GM23338 (cell line): Measurements from ENCODE around the gene CLASP2. TPM values are rescaled to one million over a fixed set of nuclear protein-coding genes. Genes with fewer than 3 reads are reported as not detected.

Source experiments
- ATAC-seq: fragments of 200-7000 bp; cut with Tn5 transposase; 3 replicates; pipeline ENCODE4 v1.9.1; 2020
- DNase-seq: peaks from one replicate; pipeline ENCODE4 v3.0.0-alpha.2; 2015; ENCODE audit warnings: low spot score
- H2AFZ ChIP-seq: fragments of 200-600 bp; sonication (generic); 2 replicates; pipeline ENCODE4 v1.8.0; 2016; ENCODE audit warnings: antibody characterized with exemption, mild to moderate bottlenecking, moderate library complexity
- H3F3A ChIP-seq: fragments of 200-600 bp; sonication (generic); replicated peaks from 2 replicates; pipeline ENCODE4 v1.8.0; 2017; ENCODE audit warnings: antibody characterized with exemption, mixed run types, low read depth
- H3K27ac ChIP-seq: fragments of 200-600 bp; sonication (generic); 2 replicates; pipeline ENCODE4 v1.6.1; 2016; ENCODE audit warnings: low read depth
- H3K27me3 ChIP-seq: fragments of 200-600 bp; sonication (generic); 2 replicates; pipeline ENCODE4 v1.8.0; 2016; ENCODE audit warnings: mild to moderate bottlenecking, mixed run types, moderate library complexity; ENCODE audit not compliant: insufficient read depth
- H3K36me3 ChIP-seq: fragments of 200-600 bp; sonication (generic); 2 replicates; pipeline ENCODE4 v1.8.0; 2016; ENCODE audit warnings: mild to moderate bottlenecking; ENCODE audit not compliant: insufficient read depth
- H3K4me1 ChIP-seq: fragments of 200-600 bp; sonication (generic); 2 replicates; pipeline ENCODE4 v1.8.0; 2016; ENCODE audit warnings: mild to moderate bottlenecking, moderate library complexity; ENCODE audit not compliant: insufficient read depth
- H3K4me2 ChIP-seq: fragments of 200-600 bp; sonication (generic); 2 replicates; pipeline ENCODE4 v1.7.1; 2017; ENCODE audit warnings: mixed run types
- H3K4me3 ChIP-seq: fragments of 200-600 bp; sonication (generic); 2 replicates; pipeline ENCODE4 v1.6.1; 2016; ENCODE audit warnings: mixed run types
- H3K79me2 ChIP-seq: fragments of 200-600 bp; sonication (generic); replicated peaks from 2 replicates; pipeline ENCODE4 v1.8.0; 2017; ENCODE audit warnings: mild to moderate bottlenecking; ENCODE audit not compliant: insufficient read depth
- H3K9me2 ChIP-seq: fragments of 200-600 bp; sonication (generic); 2 replicates; pipeline ENCODE4 v1.8.0; 2017; ENCODE audit not compliant: insufficient read depth
- H4K20me1 ChIP-seq: fragments of 200-600 bp; sonication (generic); replicated peaks from 2 replicates; pipeline ENCODE4 v1.8.0; 2017; ENCODE audit warnings: mild to moderate bottlenecking; ENCODE audit not compliant: insufficient read depth
- H3K27ac Mint-ChIP-seq: 2 replicates; pipeline ENCODE4 v1.8.0; 2020; ENCODE audit warnings: inconsistent platforms, mild to moderate bottlenecking, moderate library complexity, mixed read lengths
- H3K27me3 Mint-ChIP-seq: 3 replicates; pipeline ENCODE4 v1.8.0; 2022; ENCODE audit warnings: low read depth, mild to moderate bottlenecking, moderate library complexity, mixed read lengths, inconsistent platforms; ENCODE audit not compliant: insufficient read depth, poor library complexity
- H3K36me3 Mint-ChIP-seq: 3 replicates; pipeline ENCODE4 v1.8.0; 2021; ENCODE audit warnings: low read depth, mild to moderate bottlenecking, inconsistent platforms, moderate library complexity, mixed read lengths
- H3K4me1 Mint-ChIP-seq: 3 replicates; pipeline ENCODE4 v1.8.0; 2020; ENCODE audit warnings: mild to moderate bottlenecking, inconsistent platforms, mixed read lengths
- H3K4me3 Mint-ChIP-seq: 3 replicates; pipeline ENCODE4 v1.8.0; 2021; ENCODE audit warnings: moderate library complexity, mild to moderate bottlenecking, inconsistent platforms, mixed read lengths
- H3K9me3 Mint-ChIP-seq: 3 replicates; pipeline ENCODE4 v1.8.0; 2020; ENCODE audit warnings: moderate library complexity, mild to moderate bottlenecking, inconsistent platforms, mixed read lengths
- CREB1 ChIP-seq: fragments of 250-450 bp; sonication (Bioruptor Pico); IDR thresholded peaks from 2 replicates; pipeline ENCODE4 v1.5.0; 2020; ENCODE audit warnings: low read depth, mild to moderate bottlenecking, moderate library complexity
- EZH2 ChIP-seq: fragments of 200-600 bp; sonication (generic); IDR thresholded peaks from one replicate; pipeline ENCODE4 v1.8.0; 2017; ENCODE audit warnings: antibody characterized with exemption, mild to moderate bottlenecking, low read depth; ENCODE audit not compliant: unreplicated experiment
- EZH2phosphoT487 ChIP-seq: fragments of 200-600 bp; sonication (generic); IDR thresholded peaks from one replicate; pipeline ENCODE4 v1.8.1; 2018; ENCODE audit warnings: antibody characterized with exemption; ENCODE audit not compliant: unreplicated experiment
- JUNB ChIP-seq: IDR thresholded peaks from one replicate; pipeline ENCODE4 v1.6.1; 2016; ENCODE audit warnings: antibody characterized with exemption; ENCODE audit not compliant: unreplicated experiment
- NANOG ChIP-seq: IDR thresholded peaks from 2 replicates; pipeline ENCODE4 v1.6.1; 2016; ENCODE audit warnings: antibody characterized with exemption, borderline replicate concordance
- POLR2AphosphoS5 ChIP-seq: IDR thresholded peaks from 2 replicates; pipeline ENCODE4 v1.6.1; 2016; ENCODE audit warnings: antibody characterized with exemption, low read depth
- STAT1 ChIP-seq: IDR thresholded peaks from one replicate; pipeline ENCODE4 v1.6.1; 2016; ENCODE audit warnings: antibody characterized with exemption; ENCODE audit not compliant: unreplicated experiment
- ZNF114 ChIP-seq: fragments of 250-450 bp; sonication (Bioruptor Pico); IDR thresholded peaks from 2 replicates; pipeline ENCODE4 v1.5.0; 2020; ENCODE audit warnings: mild to moderate bottlenecking, moderate library complexity
- ZNF331 ChIP-seq: fragments of 250-450 bp; sonication (Bioruptor Pico); IDR thresholded peaks from 2 replicates; pipeline ENCODE4 v1.5.0; 2020; ENCODE audit warnings: low read depth, mild to moderate bottlenecking, moderate library complexity
- polyA plus RNA-seq: library from polyadenylated mRNA; unstranded; fragments of >200 nt; fragmentation: Nextera tagmentation; extraction: Ambion mirVana; gene quantifications from 2 replicates; pipeline ENCODE4 v1.2.1, GENCODE V29; 2016
- total RNA-seq: library from RNA; depleted of rRNA; stranded (reverse); fragments of >200 nt; shearing (Covaris generic); gene quantifications from 2 replicates; pipeline ENCODE4 v1.2.3, GENCODE V29; 2014
- TF ChIP-seq, protein P1 (sequence below), 2 experiments: fragments of 200-600 bp in 1 of 2; sonication (generic) in 1 of 2; conservative IDR thresholded peaks; 2 replicates each; pipeline versions ENCODE4 v1.5.1 to v1.6.1; 2016 to 2017; ENCODE audit warnings: antibody characterized with exemption in 2 of 2, low read depth in 2 of 2, mild to moderate bottlenecking in 2 of 2, moderate library complexity in 1 of 2
- TF ChIP-seq, protein P2 (sequence below): fragments of 250-450 bp; sonication (Bioruptor Pico); IDR thresholded peaks from 2 replicates; pipeline ENCODE4 v1.5.0; 2020; ENCODE audit warnings: mild to moderate bottlenecking, moderate library complexity
- TF ChIP-seq, protein P3 (sequence below): IDR thresholded peaks from one replicate; pipeline ENCODE4 v1.6.1; 2018; ENCODE audit warnings: antibody characterized with exemption; ENCODE audit not compliant: unreplicated experiment
- TF ChIP-seq, protein P4 (sequence below): IDR thresholded peaks from 2 replicates; pipeline ENCODE4 v1.6.1; 2016; ENCODE audit warnings: antibody characterized with exemption

The CLASP2 gene
- total and polyA plus RNA-seq, 2 experiments from 2014 or later, result 12.8 to 74.6 TPM

DNA sequence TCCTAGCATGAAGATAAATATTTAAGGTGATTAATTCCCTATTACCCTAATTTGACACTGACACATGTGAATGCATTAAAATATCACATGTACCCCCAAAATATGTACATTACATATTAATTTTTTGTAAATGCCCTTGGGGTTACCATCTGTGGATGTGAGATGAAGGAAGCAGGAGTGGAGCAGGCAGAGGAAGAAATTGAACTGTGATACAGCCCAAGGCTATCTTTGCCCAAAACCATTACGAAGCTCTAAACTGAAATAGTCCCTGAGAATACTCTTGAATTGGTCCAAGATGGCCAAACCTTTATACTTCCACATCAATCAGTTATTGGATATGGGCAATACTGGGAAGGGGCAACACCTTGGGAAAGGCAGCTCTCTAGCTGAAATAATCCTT lies 105.0 kb downstream of the CLASP2 start:
- H3K27me3 ChIP-seq, result no peaks in the 10 kb centered on the region
- no peak overlapping the region for H3K27ac ChIP-seq
- DNase-seq (no peak), ATAC-seq (no peak)
- peaks cover 8% of the 10 kb centered on the region; the same call in 1 of the 3 replicates for H3K36me3 Mint-ChIP-seq
- H3K36me3 ChIP-seq, result 0 out of 2 replicates have a peak, but pooled peaks cover 4% of the 10 kb centered on the region
- H4K20me1 ChIP-seq, result no peaks in the 10 kb centered on the region
- H3K4me3 ChIP-seq, result no peak overlapping the region
- no peak overlapping the region for H3K4me2 ChIP-seq
- H3K4me3 Mint-ChIP-seq, result no peak overlapping the region
- no peaks in the 10 kb centered on the region for H3K27me3 Mint-ChIP-seq
- H3K4me1 ChIP-seq, result peaks cover 10% of the 10 kb centered on the region; the same call in 1 of the 2 replicates
- TF ChIP-seq STAT1 (no peak), POLR2AphosphoS5 (no peak), ZNF114 (CRISPR knock-in tag) (no peak), EZH2phosphoT487 (no peak), EZH2 (no peak), NANOG (no peak), ZNF331 (CRISPR knock-in tag) (no peak), CREB1 (CRISPR knock-in tag) (no peak), JUNB (no peak)
- TF ChIP-seq, protein P1, sequence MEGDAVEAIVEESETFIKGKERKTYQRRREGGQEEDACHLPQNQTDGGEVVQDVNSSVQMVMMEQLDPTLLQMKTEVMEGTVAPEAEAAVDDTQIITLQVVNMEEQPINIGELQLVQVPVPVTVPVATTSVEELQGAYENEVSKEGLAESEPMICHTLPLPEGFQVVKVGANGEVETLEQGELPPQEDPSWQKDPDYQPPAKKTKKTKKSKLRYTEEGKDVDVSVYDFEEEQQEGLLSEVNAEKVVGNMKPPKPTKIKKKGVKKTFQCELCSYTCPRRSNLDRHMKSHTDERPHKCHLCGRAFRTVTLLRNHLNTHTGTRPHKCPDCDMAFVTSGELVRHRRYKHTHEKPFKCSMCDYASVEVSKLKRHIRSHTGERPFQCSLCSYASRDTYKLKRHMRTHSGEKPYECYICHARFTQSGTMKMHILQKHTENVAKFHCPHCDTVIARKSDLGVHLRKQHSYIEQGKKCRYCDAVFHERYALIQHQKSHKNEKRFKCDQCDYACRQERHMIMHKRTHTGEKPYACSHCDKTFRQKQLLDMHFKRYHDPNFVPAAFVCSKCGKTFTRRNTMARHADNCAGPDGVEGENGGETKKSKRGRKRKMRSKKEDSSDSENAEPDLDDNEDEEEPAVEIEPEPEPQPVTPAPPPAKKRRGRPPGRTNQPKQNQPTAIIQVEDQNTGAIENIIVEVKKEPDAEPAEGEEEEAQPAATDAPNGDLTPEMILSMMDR (conservative IDR thresholded peaks at IDR 0.05; ENCODE audit: low read depth in 2 of 2), result no peak
- TF ChIP-seq, protein P2, sequence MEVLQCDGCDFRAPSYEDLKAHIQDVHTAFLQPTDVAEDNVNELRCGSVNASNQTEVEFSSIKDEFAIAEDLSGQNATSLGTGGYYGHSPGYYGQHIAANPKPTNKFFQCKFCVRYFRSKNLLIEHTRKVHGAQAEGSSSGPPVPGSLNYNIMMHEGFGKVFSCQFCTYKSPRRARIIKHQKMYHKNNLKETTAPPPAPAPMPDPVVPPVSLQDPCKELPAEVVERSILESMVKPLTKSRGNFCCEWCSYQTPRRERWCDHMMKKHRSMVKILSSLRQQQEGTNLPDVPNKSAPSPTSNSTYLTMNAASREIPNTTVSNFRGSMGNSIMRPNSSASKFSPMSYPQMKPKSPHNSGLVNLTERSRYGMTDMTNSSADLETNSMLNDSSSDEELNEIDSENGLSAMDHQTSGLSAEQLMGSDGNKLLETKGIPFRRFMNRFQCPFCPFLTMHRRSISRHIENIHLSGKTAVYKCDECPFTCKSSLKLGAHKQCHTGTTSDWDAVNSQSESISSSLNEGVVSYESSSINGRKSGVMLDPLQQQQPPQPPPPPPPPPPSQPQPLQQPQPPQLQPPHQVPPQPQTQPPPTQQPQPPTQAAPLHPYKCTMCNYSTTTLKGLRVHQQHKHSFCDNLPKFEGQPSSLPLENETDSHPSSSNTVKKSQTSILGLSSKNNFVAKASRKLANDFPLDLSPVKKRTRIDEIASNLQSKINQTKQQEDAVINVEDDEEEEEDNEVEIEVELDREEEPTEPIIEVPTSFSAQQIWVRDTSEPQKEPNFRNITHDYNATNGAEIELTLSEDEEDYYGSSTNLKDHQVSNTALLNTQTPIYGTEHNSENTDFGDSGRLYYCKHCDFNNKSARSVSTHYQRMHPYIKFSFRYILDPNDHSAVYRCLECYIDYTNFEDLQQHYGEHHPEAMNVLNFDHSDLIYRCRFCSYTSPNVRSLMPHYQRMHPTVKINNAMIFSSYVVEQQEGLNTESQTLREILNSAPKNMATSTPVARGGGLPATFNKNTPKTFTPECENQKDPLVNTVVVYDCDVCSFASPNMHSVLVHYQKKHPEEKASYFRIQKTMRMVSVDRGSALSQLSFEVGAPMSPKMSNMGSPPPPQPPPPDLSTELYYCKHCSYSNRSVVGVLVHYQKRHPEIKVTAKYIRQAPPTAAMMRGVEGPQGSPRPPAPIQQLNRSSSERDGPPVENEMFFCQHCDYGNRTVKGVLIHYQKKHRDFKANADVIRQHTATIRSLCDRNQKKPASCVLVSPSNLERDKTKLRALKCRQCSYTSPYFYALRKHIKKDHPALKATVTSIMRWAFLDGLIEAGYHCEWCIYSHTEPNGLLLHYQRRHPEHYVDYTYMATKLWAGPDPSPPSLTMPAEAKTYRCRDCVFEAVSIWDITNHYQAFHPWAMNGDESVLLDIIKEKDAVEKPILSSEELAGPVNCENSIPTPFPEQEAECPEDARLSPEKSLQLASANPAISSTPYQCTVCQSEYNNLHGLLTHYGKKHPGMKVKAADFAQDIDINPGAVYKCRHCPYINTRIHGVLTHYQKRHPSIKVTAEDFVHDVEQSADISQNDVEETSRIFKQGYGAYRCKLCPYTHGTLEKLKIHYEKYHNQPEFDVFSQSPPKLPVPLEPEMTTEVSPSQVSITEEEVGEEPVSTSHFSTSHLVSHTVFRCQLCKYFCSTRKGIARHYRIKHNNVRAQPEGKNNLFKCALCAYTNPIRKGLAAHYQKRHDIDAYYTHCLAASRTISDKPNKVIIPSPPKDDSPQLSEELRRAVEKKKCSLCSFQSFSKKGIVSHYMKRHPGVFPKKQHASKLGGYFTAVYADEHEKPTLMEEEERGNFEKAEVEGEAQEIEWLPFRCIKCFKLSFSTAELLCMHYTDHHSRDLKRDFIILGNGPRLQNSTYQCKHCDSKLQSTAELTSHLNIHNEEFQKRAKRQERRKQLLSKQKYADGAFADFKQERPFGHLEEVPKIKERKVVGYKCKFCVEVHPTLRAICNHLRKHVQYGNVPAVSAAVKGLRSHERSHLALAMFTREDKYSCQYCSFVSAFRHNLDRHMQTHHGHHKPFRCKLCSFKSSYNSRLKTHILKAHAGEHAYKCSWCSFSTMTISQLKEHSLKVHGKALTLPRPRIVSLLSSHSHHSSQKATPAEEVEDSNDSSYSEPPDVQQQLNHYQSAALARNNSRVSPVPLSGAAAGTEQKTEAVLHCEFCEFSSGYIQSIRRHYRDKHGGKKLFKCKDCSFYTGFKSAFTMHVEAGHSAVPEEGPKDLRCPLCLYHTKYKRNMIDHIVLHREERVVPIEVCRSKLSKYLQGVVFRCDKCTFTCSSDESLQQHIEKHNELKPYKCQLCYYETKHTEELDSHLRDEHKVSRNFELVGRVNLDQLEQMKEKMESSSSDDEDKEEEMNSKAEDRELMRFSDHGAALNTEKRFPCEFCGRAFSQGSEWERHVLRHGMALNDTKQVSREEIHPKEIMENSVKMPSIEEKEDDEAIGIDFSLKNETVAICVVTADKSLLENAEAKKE (CRISPR knock-in tag), result no peak
- TF ChIP-seq, protein P3, sequence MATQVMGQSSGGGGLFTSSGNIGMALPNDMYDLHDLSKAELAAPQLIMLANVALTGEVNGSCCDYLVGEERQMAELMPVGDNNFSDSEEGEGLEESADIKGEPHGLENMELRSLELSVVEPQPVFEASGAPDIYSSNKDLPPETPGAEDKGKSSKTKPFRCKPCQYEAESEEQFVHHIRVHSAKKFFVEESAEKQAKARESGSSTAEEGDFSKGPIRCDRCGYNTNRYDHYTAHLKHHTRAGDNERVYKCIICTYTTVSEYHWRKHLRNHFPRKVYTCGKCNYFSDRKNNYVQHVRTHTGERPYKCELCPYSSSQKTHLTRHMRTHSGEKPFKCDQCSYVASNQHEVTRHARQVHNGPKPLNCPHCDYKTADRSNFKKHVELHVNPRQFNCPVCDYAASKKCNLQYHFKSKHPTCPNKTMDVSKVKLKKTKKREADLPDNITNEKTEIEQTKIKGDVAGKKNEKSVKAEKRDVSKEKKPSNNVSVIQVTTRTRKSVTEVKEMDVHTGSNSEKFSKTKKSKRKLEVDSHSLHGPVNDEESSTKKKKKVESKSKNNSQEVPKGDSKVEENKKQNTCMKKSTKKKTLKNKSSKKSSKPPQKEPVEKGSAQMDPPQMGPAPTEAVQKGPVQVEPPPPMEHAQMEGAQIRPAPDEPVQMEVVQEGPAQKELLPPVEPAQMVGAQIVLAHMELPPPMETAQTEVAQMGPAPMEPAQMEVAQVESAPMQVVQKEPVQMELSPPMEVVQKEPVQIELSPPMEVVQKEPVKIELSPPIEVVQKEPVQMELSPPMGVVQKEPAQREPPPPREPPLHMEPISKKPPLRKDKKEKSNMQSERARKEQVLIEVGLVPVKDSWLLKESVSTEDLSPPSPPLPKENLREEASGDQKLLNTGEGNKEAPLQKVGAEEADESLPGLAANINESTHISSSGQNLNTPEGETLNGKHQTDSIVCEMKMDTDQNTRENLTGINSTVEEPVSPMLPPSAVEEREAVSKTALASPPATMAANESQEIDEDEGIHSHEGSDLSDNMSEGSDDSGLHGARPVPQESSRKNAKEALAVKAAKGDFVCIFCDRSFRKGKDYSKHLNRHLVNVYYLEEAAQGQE, result no peak
- TF ChIP-seq, protein P4, sequence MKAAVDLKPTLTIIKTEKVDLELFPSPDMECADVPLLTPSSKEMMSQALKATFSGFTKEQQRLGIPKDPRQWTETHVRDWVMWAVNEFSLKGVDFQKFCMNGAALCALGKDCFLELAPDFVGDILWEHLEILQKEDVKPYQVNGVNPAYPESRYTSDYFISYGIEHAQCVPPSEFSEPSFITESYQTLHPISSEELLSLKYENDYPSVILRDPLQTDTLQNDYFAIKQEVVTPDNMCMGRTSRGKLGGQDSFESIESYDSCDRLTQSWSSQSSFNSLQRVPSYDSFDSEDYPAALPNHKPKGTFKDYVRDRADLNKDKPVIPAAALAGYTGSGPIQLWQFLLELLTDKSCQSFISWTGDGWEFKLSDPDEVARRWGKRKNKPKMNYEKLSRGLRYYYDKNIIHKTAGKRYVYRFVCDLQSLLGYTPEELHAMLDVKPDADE, result no peak
- H3K9me3 Mint-ChIP-seq, result no peaks in the 10 kb centered on the region
- H3F3A ChIP-seq, result no peaks in the 10 kb centered on the region
- H3K9me2 ChIP-seq, result no peaks in the 10 kb centered on the region
- H2AFZ ChIP-seq, result no peak overlapping the region
- no peaks in the 10 kb centered on the region for H3K79me2 ChIP-seq
- no peak overlapping the region for H3K27ac Mint-ChIP-seq
- H3K4me1 Mint-ChIP-seq, result peaks cover 23% of the 10 kb centered on the region
